Measurements from ENCODE around the gene CAVIN2.

- TF ChIP-seq POLR2A (IDR thresholded peaks at IDR 0.05) (no peak), CTCF (IDR thresholded peaks at IDR 0.05) (no peak), POLR2AphosphoS5 (IDR thresholded peaks at IDR 0.05; ENCODE audit: insufficient read depth in 1 of 2, low read depth in 1 of 2) (no peak)
These were observed 23.9 kb upstream of the CAVIN2 start for GRCh38 chr2:191870744-191871143.
